Esophagus squamous epithelium (tissue), 5 donors: ENCODE results near the gene GULP1. TPM values are rescaled to one million over a fixed set of nuclear protein-coding genes. Genes with fewer than 3 reads are reported as not detected.

Source experiments
- DNase-seq: peaks from one replicate; lab custom pipeline; 2025; lab: John Stamatoyannopoulos, UW
- H3K27ac ChIP-seq, 4 donors: fragments of 200-600 bp; sonication (generic); one replicate each; pipeline ENCODE4 v1.5.1; 2016 to 2019; ENCODE audit warnings: mild to moderate bottlenecking in 1 of 4
- H3K27me3 ChIP-seq, 4 donors: fragments of 200-600 bp; sonication (generic); 1 replicate in 3 of 4; 2 replicates in 1 of 4; pipeline versions ENCODE4 v1.5.1 to v1.6.0; 2017 to 2021; ENCODE audit warnings: antibody characterized with exemption in 1 of 4
- H3K36me3 ChIP-seq, 3 donors: fragments of 200-600 bp; sonication (generic); one replicate each; pipeline ENCODE4 v1.5.1; 2016 to 2019
- H3K4me1 ChIP-seq, 3 donors: fragments of 200-600 bp; sonication (generic); one replicate each; pipeline ENCODE4 v1.5.1; 2017 to 2019
- H3K4me3 ChIP-seq, 4 donors: fragments of 200-600 bp; sonication (generic); 1 replicate in 3 of 4; 2 replicates in 1 of 4; pipeline ENCODE4 v1.5.1; 2016 to 2019; ENCODE audit warnings: mild to moderate bottlenecking in 2 of 4, moderate library complexity in 1 of 4
- H3K9me3 ChIP-seq, 3 donors: fragments of 200-600 bp; sonication (generic); one replicate each; pipeline ENCODE4 v1.5.1; 2016 to 2019
- POLR2A ChIP-seq, 4 donors: fragments of 450-650 bp; IDR thresholded peaks; one replicate each; pipeline ENCODE4 v1.6.1; 2017; ENCODE audit warnings: antibody characterized with exemption in 4 of 4, mild to moderate bottlenecking in 4 of 4, moderate library complexity in 3 of 4
- WGBS, 2 donors: methylation state at CpG; one replicate each; pipeline ENCODE4 v1.1.5; 2018; 5-methylcytosine and 5-hydroxymethylcytosine counted together
- intact Hi-C: fragments of 100-400 bp; cut with DNase I; formaldehyde crosslinking; loops from one replicate; pipeline ENCODE4 v1.15.0; 2022
- total RNA-seq, 4 donors: library from RNA; depleted of rRNA; stranded (reverse); fragments of >200 nt; gene quantifications; one replicate each; pipeline ENCODE4 v1.1.0, GENCODE V29; 2016
- TF ChIP-seq, protein P1 (sequence below), 6 experiments: fragments of 450-650 bp in 4 of 6; fragments of 200-600 bp in 2 of 6; sonication (generic) in 2 of 6; IDR thresholded peaks; one replicate each; pipeline ENCODE4 v1.5.1; 2016 to 2019; ENCODE audit warnings: antibody characterized with exemption in 6 of 6, mild to moderate bottlenecking in 4 of 6, moderate library complexity in 4 of 6
- donor health status: DM: yes; HTN: yes; CAD: no.

Gene GULP1
- total RNA-seq, 4 donors from 2014 or later = 10.4 to 39.3 (median 24.2) TPM

DNA sequence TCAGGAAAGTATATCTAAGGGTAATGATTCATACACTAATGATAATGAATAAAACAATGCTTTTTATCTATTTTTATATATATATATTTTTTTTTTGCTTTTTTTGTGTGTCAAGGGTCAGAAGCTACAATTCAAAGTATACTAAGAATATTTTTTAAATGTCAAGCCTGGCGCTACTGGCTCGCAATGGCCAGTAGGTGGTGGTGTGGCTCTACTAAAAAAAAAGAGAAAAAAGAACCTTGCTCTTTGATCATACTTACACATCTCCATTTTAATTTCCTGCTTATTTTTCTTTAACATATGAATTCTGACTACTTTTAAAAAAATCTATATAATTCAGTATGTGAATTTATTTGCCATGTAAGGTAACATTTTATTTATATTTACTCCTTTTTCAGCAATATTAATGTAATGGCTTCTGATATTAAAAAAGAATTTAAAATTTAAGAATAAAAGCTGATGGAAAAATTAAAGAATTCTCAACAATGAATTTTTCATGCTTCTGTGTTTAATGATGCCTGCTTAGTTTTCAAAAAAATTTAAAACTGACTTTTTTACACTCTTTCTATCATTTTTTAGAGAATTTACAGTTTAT lies 232.9 kb downstream of the GULP1 start:
- TF ChIP-seq POLR2A (IDR thresholded peaks at IDR 0.05) = no peak
- TF ChIP-seq, protein P1, sequence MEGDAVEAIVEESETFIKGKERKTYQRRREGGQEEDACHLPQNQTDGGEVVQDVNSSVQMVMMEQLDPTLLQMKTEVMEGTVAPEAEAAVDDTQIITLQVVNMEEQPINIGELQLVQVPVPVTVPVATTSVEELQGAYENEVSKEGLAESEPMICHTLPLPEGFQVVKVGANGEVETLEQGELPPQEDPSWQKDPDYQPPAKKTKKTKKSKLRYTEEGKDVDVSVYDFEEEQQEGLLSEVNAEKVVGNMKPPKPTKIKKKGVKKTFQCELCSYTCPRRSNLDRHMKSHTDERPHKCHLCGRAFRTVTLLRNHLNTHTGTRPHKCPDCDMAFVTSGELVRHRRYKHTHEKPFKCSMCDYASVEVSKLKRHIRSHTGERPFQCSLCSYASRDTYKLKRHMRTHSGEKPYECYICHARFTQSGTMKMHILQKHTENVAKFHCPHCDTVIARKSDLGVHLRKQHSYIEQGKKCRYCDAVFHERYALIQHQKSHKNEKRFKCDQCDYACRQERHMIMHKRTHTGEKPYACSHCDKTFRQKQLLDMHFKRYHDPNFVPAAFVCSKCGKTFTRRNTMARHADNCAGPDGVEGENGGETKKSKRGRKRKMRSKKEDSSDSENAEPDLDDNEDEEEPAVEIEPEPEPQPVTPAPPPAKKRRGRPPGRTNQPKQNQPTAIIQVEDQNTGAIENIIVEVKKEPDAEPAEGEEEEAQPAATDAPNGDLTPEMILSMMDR (IDR thresholded peaks at IDR 0.05) = peak in 5 of 6 experiments; percentile 47 to 75 (median 73)
- no peak for DNase-seq
- peaks cover 0 to 18% (median 0%) of the 10 kb centered on the region in 3 donors for H3K4me1 ChIP-seq
- H3K36me3 ChIP-seq = peaks cover 0 to 3% (median 0%) of the 10 kb centered on the region in 3 donors
- no peak overlapping the region for H3K4me3 ChIP-seq
- intact Hi-C loops = loop anchor here (10.0 kb wide), 1 partner anchor 450 kb away; the partner anchor contains the start of gene COL3A1
- no peaks in the 10 kb centered on the region for H3K27me3 ChIP-seq
- 0 to 7% methylated on average over 2 of the region's 2 CpGs for WGBS, 2 donors
- no peak overlapping the region for H3K27ac ChIP-seq
- H3K9me3 ChIP-seq = no peaks in the 10 kb centered on the region

- no peak overlapping the region for H3K4me3 ChIP-seq
- H3K9me3 ChIP-seq = no peaks in the 10 kb centered on the region
- no peak for DNase-seq
- H3K27ac ChIP-seq = peak overlapping the region in 3 of 4 donors; percentile 16 to 36 (median 23)
- intact Hi-C loops = loop anchor here (10.0 kb wide), 1 partner anchor 448 kb away; the partner anchor contains the start of gene COL3A1
- TF ChIP-seq, protein P1 (IDR thresholded peaks at IDR 0.05) = no peak
- TF ChIP-seq POLR2A (IDR thresholded peaks at IDR 0.05) = no peak
- H3K27me3 ChIP-seq = no peaks in the 10 kb centered on the region
- peaks cover 0 to 12% (median 0%) of the 10 kb centered on the region in 3 donors for H3K36me3 ChIP-seq
- peaks cover 0 to 18% (median 0%) of the 10 kb centered on the region in 3 donors for H3K4me1 ChIP-seq
These were observed 235.0 kb downstream of the GULP1 start for GRCh38 chr2:188526701-188527100.

GRCh38 chr2:188527141-188527540 lies 235.5 kb downstream of the GULP1 start:
- intact Hi-C loops = loop anchor here (10.0 kb wide), 1 partner anchor 448 kb away; the partner anchor contains the start of gene COL3A1
- H3K27me3 ChIP-seq = no peaks in the 10 kb centered on the region
- peak overlapping the region in 3 of 4 donors; percentile 11 to 36 (median 23) for H3K27ac ChIP-seq
- peaks cover 0 to 18% (median 0%) of the 10 kb centered on the region in 3 donors for H3K4me1 ChIP-seq
- 54 to 82% methylated on average over 1 of the region's 1 CpG for WGBS, 2 donors
- TF ChIP-seq, protein P1 (IDR thresholded peaks at IDR 0.05) = no peak
- no peak for TF ChIP-seq POLR2A (IDR thresholded peaks at IDR 0.05)
- no peak overlapping the region for H3K4me3 ChIP-seq
- no peaks in the 10 kb centered on the region for H3K9me3 ChIP-seq
- peaks cover 0 to 12% (median 0%) of the 10 kb centered on the region in 3 donors for H3K36me3 ChIP-seq
- DNase-seq = no peak

DNA sequence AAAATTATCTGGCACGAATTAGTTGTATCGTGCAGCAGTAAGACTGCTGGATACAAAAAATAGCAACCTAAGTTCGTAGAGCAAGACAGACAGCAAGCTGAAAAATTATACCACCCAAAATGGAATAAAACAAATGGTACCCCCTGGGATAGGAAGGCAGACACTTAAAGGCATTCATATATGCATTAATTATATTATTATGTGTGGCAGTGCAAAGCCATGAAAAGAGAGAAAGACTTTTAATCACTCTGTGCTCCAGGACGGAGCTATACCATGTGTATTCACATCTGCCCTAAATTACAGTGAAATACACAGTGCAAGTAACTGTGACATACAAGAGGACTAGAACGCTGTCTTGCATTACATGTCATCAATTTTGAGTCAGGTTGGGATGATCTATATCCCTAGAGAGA lies 235.9 kb downstream of the GULP1 start:
- H3K4me1 ChIP-seq = peaks cover 0 to 18% (median 0%) of the 10 kb centered on the region in 3 donors
- no peaks in the 10 kb centered on the region for H3K27me3 ChIP-seq
- intact Hi-C loops = loop anchor here (10.0 kb wide), 1 partner anchor 447 kb away; the partner anchor contains the start of gene COL3A1
- peak overlapping the region in 2 of 4 donors; percentile 11 to 36 for H3K27ac ChIP-seq
- WGBS, 2 donors = 45 to 76% methylated on average over 5 of the region's 5 CpGs
- DNase-seq = no peak
- H3K36me3 ChIP-seq = peaks cover 0 to 12% (median 0%) of the 10 kb centered on the region in 3 donors
- TF ChIP-seq, protein P1 (IDR thresholded peaks at IDR 0.05) = no peak
- TF ChIP-seq POLR2A (IDR thresholded peaks at IDR 0.05) = no peak
- no peak overlapping the region for H3K4me3 ChIP-seq
- no peaks in the 10 kb centered on the region for H3K9me3 ChIP-seq

GRCh38 chr2:188529710-188530109 lies 238.0 kb downstream of the GULP1 start:
- Histone ChIP-seq H3K27me3 (no peaks in the 10 kb centered on the region), H3K9me3 (no peaks in the 10 kb centered on the region), H3K4me1 (peaks cover 0 to 11% (median 0%) of the 10 kb centered on the region in 3 donors), H3K4me3 (no peak overlapping the region), H3K36me3 (peaks cover 0 to 12% (median 0%) of the 10 kb centered on the region in 3 donors), H3K27ac (no peak overlapping the region)
- intact Hi-C loops = loop anchor here (10.0 kb wide), 1 partner anchor 445 kb away; the partner anchor contains the start of gene COL3A1
- TF ChIP-seq, protein P1 (IDR thresholded peaks at IDR 0.05) = no peak
- no peak for TF ChIP-seq POLR2A (IDR thresholded peaks at IDR 0.05)
- 69 to 91% methylated on average over 1 of the region's 1 CpG for WGBS, 2 donors
- DNase-seq = no peak
